Fibroblast of skin of abdomen (primary cell): Measurements from ENCODE around the gene DAAM2.

Experiments
- DNase-seq: peaks from one replicate; pipeline ENCODE4 v3.0.0-alpha.2; 2013

Gene DAAM2

DNA sequence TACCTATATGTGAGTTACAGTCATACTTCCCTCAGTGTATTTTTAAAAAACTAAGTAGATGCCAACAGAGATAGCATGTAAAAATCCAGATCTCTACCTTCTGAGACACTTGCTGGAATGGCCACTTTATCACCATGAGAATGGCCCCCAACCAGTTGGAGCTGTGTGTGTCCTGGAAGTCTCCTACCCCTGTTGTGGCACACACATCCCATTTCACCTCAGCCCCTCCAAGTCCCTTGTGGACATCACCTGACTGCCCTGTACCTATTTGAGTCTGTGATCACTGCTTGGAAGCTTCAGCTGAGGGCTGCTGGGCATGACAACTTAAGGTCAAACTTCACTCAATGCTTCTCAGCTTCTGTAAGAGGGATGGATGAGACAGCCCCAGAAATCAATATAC lies 118.0 kb downstream of the DAAM2 start:
- DNase-seq: no peak

DNA sequence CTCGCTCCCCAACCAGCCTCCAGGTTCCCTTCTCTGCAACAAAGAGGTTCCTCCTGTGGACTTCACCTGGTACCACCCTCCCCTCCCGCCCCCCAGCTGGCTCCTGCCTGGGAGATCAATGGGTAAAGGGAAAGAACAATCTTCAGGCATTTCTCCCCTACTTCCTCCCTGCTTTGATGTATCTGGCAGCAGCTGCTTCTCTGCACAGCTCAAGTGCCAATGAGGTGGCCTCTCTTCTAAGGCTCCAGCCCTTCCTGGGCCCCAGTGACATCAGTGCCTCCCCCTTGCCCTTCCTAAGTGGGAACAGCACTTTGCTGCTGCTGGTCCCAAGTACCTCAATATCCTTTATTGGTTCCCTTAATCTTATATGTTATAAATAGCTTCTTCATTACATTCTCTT lies 118.6 kb downstream of the DAAM2 start:
- no peak for DNase-seq

DNA sequence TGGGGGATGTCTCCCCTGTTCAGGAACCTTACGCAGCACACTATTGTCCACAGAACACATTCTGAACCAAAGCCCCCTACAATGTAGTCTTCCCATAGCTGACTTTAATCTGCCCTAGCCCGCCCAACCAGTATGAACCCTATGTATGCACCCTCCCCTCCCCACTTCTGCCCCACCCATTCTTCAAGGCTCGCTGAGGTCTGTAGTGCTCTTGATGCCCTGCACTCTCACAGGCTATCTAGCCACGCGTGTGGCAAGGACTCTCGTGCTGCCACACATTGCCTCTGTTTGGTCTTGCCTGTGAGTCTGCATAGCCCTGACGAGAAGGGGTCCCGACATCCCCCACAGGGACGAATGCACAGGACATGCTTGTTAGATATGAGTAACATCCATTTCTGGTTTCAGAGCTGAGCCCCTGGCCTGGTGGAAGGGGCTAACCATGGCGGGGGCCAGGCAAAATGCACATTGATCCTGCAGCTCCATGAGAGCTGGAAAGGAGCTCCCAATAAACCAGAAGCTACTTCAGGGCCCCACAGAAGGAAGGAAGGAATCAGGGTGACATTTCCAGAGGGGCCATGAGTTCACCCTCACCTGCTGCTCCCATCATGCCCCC lies 119.4 kb downstream of the DAAM2 start:
- DNase-seq: no peak

DNA sequence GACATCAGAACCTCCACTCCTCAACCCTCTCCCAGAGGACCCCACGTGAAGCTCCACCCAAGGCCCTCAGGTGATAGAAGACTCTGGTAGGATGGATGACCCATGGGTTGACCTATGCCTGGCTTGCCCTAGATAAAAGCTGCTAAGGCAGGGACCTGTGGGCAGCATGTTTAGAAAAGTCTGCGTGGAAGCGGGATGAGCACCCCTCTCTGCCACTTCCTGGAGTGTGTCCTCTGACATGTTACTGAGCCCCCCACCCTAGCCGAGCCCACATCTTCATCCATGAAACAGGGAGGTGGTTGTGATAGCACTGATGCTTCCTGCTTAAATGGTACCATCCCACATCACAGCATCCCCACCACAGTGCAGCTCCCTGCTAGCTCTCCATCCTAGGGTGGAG lies 120.3 kb downstream of the DAAM2 start:
- DNase-seq: no peak

DNA sequence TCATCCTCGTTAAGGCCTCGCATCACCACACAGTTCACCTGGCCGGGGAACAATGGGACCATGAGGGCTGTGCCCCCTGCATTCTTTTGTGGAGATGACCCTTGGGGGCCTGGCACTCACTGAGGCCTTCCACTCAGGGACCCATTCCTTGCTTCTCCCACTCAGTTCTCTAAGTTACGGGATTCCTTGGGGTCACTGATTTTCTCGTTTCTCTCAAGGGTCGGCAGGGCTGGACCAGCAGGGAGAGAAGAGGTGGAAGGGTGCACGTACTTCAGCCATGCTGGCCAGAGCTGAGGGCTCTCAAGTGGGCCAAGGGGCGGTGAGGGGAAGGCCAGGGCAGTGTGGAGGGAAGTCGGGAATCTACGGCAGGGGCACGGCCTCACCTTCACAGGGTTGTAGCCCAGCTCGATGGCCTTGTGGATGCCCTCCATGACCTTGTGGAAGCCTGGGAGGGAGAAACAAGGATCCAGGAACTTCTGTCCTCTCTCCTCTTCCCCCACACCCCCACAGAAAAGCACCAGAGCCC lies 121.3 kb downstream of the DAAM2 start:
- DNase-seq: no peak

DNA sequence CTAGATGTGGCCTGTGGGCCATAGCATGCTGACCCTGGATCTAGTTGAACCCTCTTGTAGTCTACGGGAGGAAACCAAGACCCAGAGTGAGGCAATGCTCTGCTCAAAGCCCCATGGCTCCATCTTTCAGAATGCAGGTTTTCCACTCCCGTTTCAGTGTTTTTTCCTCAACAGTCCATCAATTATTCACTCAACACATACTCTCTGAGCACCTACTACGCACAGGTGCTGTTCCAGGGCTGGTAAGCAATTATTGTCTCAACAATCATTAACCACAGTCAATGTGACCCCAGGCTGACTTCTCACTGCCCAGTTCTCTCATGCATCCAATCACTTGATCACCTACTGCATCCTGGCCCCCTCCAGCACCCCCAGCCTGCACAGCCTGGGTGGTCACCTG lies 122.1 kb downstream of the DAAM2 start:
- DNase-seq: no peak

DNA sequence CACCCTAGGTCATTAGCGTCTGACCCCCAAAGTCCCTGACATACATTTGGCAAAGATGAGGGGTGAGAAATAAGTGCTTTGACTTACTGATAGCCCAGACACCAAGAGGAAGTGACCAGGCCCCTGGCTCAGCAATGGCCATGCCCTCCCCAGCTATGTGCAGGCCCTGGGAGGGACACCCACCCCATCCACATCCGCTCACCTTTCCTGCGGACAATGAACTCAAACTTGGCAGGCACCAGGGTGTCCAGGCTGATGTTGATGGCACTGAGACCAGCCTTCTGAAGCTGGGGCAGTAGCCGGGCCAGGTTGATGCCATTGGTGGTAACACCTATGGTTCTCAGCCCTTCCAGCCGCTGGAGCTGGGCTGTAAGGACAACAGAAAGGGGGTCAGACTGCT lies 123.7 kb downstream of the DAAM2 start:
- no peak for DNase-seq

DNA sequence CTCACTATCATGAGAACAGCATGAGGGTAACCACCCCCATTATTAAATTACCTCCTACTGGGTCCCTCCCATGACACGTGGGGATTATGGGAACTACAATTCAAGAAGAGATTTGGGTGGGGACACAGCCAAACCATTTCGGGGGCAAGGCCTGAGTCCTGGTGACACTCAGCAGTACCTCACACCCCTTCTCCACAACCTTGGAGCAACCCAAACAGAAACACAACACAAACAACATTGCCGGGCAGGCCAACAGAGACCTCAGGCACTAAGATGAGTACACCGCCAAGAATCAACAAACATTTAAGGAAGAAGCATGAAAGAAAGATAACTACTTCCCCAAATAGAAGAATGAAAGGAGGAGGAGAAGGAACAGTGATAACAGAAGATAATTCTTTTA lies 125.2 kb downstream of the DAAM2 start:
- DNase-seq: no peak

DNA sequence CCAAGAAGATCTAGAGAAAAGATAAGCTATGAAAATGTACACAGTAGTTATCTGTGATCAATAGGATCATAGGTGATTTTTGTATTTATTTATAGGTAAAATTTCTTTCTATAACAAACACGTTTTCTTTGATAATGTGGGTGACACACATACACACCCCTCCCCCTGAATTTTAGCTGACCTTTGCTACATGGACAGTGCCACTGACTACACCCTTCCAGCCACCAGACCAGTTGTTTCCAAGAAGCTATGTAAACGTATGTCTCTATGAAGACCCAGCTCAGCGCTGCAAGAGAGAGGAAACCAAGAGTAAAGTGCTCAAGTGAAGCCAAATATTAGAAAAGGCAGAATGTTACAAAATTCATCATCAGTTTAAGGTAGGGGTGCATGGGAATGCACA lies 125.8 kb downstream of the DAAM2 start:
- DNase-seq: no peak

DNA sequence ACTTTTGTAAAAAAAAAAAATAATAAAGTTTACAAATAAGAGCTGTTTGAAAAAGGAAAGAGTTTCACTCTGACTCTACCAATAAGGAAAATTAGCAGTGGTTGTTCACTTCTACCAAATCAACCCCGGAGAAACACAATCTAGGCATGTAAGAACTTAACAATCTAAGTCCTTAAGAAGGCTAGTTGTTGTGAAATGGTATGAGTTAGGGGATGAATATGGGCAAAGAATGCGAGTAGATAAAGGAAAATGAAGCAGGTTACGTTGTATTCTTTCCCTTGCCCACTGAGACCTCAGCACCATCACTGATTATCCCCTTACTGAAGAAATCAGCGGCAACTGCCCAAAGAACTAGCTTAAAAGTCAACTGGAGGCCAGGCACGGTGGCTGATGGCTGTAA lies 126.7 kb downstream of the DAAM2 start:
- DNase-seq: no peak

DNA sequence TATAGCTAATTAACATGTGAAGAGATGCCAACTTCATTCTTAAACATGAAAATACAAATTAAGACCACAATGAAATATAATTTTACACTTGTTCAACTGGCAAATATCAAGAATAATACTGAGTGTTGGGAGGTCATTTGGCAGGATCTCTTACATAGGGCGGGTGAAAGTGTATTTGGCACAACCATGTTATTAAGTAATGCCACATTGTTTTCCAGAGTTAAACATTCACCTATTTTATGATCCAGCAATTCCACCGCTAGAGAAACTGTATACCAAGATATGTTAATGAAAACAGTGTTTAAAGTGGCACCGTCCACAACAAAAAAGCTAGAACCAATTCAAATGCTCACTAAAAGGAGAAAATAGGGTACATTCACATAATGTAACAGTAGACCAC lies 128.0 kb downstream of the DAAM2 start:
- no peak for DNase-seq

DNA sequence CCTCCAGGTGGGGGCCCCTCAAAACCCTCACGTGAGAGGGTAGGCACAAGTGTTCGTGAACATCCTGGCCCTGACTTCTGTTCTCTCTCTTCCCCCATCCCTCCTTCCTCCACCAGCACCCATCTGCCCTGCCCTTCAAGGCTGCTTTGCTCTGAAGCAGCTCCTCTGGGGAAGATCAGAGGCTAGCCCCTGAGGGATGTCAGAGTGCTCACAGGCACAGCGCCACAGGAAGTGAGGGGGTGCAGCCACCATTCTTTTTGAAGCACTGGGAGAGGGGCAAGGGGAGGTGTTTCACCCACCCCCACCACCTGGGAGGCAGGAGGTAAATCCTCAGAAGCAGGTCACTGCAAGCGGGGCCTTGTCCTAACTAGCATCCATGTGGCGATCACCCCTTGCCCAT lies 130.6 kb downstream of the DAAM2 start:
- DNase-seq: no peak

DNA sequence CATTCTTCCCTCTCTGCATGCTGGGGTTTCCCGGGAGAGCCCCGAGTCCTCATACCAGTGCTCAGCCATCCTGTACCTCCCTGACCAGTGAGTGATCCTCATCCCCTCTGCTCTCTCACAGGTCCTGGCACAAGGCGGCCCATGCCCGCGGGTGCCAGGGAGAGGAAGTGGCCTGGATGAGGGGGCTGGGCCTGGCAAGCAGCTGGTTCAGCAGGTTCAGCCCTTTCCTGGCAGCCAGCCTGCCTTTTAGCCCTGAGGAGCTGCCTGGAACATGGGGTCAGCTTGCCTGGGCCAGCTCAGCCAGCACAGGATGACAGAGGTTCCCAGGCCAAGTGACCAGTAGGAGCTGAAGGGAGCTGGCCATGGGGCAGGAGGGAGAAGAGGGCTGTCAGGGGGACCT lies 131.2 kb downstream of the DAAM2 start:
- no peak for DNase-seq

DNA sequence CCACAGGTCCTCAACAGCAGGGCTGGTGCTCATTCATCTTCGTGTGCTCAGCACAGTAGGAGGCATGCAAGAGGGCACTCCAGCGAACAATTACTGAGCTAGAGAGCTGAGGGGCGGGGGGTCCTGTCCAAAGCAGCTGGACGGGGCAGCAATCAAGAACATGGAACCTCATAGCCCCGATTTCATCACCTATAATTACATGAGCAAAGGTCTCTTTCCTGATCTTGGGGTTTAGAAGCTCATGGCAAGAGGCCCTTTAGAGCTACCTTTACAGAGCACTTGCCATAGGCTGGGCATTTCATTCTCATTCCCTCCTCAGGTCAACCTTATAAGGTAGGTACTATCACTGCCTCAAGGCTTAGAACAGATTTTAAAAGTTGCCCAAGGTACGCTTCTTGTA lies 131.7 kb downstream of the DAAM2 start:
- DNase-seq: no peak

DNA sequence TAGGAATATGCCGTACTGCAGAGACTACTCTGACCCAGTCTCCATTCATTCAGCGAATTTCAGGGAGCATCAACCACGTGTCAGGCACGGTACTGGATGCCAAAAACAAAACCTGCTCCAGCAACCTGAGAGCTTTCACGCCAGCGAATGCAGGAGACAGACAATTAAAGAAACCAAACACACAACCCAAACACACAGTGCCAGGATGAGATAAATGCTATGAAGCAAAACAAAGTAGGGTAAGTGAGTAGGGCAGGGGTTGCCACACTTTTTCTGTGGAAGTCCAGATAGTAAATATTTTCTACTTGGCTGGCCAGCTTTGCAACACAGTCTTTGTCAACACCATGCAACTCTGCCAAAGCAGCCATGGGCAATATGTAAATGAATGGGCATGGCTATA lies 132.1 kb downstream of the DAAM2 start:
- no peak for DNase-seq

DNA sequence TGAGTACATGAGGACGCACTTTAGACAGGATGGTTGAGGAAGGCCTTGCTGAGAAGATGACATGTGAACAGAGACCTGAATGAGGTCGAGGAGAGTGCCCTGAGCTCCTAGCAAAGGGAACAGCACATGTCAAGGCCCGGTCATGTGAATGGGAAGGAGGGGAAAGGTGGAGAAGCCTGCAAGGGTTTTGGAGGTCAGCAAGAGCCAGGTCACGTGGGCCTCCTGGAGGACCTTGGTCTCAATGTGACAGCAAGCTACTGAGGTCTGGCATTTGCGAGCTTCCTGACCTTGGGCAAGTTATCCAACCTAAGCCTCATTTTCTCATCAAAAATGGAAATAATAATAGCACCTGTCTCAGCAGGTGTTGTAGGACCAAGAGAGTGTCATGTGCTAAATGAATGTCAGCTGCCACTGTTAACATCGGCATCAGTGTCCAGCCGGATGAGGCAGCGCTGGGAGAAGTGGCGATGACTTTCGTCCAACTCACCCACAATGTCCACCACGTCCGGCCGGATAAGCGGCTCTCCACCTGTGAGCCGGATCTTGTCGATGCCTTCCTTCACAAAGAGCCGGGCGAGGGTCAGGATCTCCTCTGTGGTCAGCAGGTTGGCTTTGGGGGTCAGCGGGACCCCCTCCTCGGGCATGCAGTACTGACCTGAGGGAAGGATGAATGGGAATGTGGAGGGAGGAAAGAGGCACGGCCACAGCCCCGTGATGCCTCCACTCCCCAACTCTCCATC lies 133.2 kb downstream of the DAAM2 start:
- DNase-seq: no peak

DNA sequence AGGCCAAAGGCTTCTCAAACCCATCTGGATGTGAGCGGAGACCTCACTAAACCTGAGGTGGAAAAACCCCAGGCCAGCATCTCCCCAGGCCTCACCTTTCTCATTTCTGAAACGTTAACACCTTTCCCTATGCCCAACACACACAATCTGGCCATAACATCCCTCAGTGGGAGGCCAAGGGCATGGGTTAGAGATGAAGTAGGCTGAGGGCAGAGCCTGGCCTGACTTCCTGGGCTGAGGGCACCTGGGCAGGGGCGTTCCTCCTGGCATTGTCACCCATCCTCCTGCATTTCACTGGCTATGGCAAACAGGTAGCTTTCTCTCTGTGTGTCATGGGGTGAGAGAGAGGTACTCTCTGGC lies 133.7 kb downstream of the DAAM2 start:
- DNase-seq: no peak

DNA sequence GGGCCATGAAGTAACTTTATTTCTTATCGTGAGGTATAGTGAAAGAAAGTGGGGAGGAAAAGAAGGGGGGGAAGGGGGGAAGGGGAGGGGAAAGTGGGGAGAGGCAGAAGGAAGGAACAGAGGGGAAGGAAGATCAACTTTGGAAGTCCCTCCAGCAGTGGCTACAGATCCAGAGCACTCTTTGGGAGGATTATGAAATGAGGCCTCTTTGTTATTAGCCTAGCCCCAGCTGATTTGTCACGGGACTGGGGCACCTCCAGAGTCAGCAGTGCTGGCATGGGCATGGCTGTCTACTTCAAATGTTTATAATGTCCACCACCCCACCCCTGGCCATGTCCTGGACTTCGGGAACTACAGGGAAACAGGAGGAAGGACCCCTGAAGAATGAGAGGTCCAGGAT lies 134.5 kb downstream of the DAAM2 start:
- DNase-seq: no peak

DNA sequence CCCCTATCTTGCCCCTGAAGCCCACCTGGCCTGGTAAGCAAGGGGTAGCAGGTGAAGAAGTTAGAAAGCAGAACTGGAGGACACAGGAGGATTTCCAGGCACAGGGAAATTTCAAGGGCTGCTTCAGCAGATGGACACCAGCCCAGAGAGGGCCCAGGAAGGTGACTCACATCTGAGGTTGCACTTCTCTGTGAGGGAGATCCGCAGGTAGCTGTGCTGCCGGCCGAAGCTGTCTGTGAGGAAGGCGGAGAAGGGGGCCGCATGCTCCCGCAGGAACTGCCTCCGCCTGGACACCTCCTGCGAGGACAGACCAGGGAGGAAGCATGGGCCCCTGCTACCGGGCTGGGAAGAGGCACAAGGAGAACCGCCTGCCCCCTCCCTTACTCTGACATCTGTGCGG lies 135.0 kb downstream of the DAAM2 start:
- peak; percentile 31 for DNase-seq

DNA sequence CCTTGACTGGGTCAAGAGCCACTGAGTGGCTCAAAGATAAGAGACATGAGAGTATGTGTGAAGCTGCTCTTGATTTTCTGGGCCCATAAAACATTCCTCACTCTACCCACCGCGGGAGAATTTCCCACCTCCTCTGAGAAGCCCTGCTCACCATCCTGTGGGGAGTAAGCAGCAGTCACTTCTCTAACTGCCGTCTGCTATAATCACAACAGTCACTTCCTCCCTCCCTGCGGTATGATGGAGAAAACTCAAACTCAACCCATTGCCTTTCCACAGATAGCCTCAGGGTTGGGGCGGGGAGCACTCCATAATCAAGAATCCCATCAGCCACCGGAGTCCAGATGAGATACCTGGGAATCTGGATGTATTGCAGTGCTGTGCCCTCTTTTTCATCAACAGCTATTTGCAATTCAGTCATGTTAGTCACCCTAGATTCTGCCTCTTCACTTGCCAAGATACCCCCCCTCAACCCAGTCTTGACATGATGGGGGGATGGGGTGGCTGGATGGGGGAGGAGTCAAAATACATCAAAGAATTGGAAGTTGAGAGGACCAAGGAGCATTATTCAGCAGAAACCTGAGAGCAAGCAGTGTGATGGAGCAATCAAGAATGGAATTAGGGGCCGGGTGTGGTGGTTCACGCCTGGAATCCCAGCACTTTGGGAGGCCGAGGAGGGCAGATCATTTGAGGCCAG lies 137.0 kb downstream of the DAAM2 start:
- peak; percentile 45 for DNase-seq

DNA sequence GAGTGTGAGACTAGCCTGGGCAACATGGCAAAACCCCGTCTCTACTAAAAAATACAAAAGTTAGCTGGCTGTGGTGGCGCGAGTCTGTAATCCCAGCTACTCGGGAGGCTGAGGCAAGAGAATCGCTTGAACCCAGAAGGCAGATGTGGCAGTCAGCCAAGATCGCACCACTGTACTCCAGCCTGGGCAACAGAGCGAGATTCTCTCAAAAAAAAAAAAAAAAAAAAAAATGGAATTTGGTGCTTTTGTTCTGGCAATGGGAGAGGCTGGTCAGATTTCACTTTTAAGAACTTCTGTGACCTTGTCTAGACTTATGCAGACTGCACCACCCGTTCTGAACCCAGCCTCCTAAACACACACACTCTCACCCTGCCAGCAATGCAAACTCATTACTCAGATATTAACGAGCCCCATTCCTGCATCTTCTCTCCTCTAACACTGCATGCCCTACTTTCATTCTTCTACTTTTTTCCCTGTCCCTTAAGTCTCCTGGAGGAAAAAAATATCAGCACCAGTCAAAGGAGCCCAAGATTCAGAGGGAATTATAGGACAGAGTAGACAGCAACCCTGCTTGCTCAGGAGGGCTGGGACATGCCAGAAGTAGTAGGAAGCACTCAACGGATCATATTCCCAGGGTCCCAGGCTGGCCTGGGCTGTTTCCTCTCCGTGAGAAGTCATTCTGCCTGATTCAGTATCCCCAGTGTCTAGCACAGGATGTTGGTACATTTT lies 137.7 kb downstream of the DAAM2 start:
- DNase-seq: peak; percentile 24

DNA sequence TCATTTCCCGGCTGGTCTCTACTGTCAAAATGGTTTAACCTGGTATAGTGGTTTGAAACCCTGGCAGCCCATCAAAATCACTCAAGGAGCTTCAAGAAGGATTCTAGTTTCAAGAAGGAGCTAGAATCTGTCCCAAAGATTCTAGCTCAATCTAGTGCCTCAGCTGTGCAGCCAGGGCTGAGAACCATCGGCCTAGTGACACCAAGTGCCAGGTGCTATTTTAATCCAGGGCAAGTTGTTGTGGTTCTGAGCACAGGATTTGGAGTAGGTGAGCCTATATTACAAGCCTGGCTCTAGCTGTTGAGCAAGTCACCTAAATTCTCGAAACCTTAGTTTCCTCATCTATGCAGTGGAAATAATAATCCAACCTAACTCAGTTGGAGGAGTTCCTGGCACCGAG lies 138.4 kb downstream of the DAAM2 start:
- DNase-seq: no peak

DNA sequence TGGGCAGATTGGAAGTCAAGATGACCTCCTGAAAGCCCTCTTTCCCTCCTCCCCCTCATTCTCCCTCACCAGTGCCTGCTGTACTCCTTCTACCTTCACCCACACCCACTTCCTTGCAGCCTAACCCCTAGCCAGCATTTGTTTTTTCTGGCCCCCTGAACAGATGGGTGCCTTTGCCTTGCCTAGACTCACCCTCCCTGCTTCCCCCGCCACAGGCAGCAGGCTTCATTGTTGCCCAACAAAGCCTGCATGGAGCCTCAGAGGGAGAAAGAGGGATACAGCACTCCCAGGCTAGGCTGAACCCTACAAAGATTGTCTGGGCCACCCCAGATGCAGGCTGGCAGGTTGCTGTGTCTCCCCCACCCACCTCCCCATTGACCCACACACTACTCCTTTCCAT lies 139.4 kb downstream of the DAAM2 start:
- no peak for DNase-seq
